Hindlimb muscle (tissue), 1 donor: ENCODE results near the gene MTMR8. TPM values are rescaled to one million over a fixed set of nuclear protein-coding genes. Genes with fewer than 3 reads are reported as not detected.

Experiments used
- DNase-seq: peaks from one replicate; pipeline ENCODE4 v3.0.0-alpha.2; 2013
- polyA plus RNA-seq: library from polyadenylated mRNA; unstranded; fragments of 120-200 nt; gene quantifications from one replicate; pipeline ENCODE4 v1.2.1, GENCODE V29; 2013; ENCODE audit not compliant: insufficient read length

The MTMR8 gene
- polyA plus RNA-seq, 1 donor = 1.2 TPM

- DNase-seq = no peak
Observed at GRCh38 chrX:64306712-64307111, 88.5 kb downstream of the MTMR8 start.

DNA sequence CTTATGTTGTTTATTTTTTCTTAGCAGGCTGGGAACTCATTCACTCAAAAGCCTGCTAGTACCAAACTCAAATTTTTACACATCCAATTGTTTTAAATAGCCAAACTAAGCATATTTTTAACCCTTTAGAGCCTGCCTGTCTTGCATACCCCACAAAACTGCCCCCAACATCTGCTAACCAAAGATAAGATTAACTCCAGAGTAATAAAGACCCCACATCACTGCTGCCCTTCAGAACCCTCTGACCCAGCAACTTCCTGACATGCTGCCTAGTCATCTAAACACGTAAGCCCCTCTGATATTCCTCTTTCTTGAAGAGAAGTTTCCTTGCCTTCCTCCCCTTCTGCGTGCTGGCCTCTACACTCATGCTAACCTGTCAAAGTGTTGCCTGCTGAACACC is 104.1 kb downstream of the MTMR8 start:
- no peak for DNase-seq

DNA sequence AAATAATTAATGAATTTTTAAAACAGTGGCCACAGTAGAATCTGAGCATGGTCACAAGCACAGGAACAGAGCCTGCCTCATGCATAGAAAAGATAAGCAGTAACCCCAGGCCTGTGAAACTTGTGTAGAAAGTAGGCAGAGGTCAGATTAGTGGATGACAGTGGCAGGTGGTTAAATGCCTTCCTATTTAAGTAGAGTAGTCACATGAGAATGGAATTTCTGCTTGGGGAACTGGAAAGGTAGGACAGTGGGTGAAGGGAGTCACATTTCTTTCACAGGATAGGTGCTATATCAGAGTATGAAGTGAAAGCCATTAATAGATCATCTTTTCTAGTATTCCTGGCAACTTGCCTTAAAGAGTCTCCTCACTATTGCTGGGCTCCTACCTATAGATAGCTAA is 130.0 kb downstream of the MTMR8 start:
- DNase-seq = no peak

DNA sequence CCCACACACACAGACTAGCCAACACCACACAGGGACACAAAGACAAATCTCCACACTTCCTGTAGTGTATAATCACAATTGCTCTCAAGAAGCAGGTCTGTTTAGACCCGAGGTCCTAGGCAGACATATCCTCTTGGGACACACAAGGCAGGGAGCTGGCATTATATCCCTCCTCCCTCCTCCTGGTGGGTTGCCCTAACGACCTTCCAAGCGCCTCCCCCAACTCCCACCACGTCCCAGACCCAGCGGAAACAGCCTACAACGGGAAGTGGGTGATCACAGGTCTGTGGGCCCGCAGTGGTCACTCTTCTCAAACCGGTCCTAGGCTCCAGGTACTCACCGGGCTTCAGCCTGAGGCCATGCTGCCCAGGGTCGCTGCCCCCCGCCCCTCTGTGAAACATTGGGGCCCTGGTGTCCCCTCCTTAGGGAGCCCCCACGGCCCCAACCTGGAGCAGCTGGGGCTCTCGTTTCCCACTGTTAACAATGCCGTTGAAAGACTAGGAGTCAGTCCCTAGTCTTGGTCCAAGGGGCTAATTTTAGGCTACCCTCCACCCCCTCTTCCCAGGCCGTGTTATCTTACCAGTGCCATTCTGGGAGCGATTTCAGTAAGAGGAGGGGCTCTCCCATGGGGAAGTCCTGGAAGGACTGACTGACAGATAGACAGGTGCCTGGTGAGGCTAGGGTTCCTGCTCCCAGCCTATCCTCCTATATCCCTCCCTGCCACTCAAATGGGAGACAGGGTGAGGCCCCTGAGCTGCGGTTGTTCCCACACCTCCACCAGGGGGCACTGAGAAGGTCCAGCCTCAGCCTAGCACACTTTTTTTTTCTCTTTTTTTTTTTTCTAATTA is 164.9 kb downstream of the MTMR8 start, which contains the start of gene ASB12:
Gene ASB12, minus strand, starts transcription at position 485 of the 848 bp plus-strand sequence. CDS start 4,957 bp downstream, outside the sequence.
- no peak for DNase-seq

GRCh38 chrX:64229154-64229553 is 166.1 kb downstream of the MTMR8 start:
- DNase-seq = no peak

Other genes with a start within 250 kb of the MTMR8 start
- 6.2 TPM for gene AMER1, start 189.7 kb downstream of the MTMR8 start, polyA plus RNA-seq
- 24.3 TPM for gene ASB12, start 164.8 kb downstream of the MTMR8 start, polyA plus RNA-seq